ENCODE results near the gene DPP7. TPM values are rescaled to one million over a fixed set of nuclear protein-coding genes. Genes with fewer than 3 reads are reported as not detected.

Gene DPP7
- total and polyA plus RNA-seq, 2 experiments from 2014 or later: 144 to 204 TPM

GRCh38 chr9:137085920-137086530 is 28.5 kb downstream of the DPP7 start:
- Histone ChIP-seq H3K36me3 (peaks cover 3% of the 10 kb centered on the region), H3K27ac (peak overlapping the region; percentile 36), H3K27me3 (no peaks in the 10 kb centered on the region), H3K9me3 (ENCODE audit: low read depth) (no peaks in the 10 kb centered on the region), H3K4me3 (peak overlapping the region; percentile 66), H3K4me1 (ENCODE audit: low read depth) (peaks cover 4% of the 10 kb centered on the region)
- no peak for TF ChIP-seq CTCF (IDR thresholded peaks at IDR 0.05; ENCODE audit: low read depth, low read length)
- peak; percentile 36 to 37 for DNase-seq (ENCODE audit: low read depth in 1 of 2, low spot score in 1 of 2)

GRCh38 chr9:137084526-137084925 is 30.0 kb downstream of the DPP7 start:
- no peak for DNase-seq (ENCODE audit: low read depth in 1 of 2, low spot score in 1 of 2)
- no peak for TF ChIP-seq CTCF (IDR thresholded peaks at IDR 0.05; ENCODE audit: low read depth, low read length)
- no peaks in the 10 kb centered on the region for H3K36me3 ChIP-seq
- H3K4me1 ChIP-seq (ENCODE audit: low read depth): peaks cover 4% of the 10 kb centered on the region
- peaks cover 6% of the 10 kb centered on the region for H3K27me3 ChIP-seq
- no peaks in the 10 kb centered on the region for H3K9me3 ChIP-seq (ENCODE audit: low read depth)
- H3K27ac ChIP-seq: no peak overlapping the region
- no peak overlapping the region for H3K4me3 ChIP-seq

- H3K36me3 ChIP-seq: no peaks in the 10 kb centered on the region
- H3K4me1 ChIP-seq (ENCODE audit: low read depth): peaks cover 4% of the 10 kb centered on the region
- no peaks in the 10 kb centered on the region for H3K9me3 ChIP-seq (ENCODE audit: low read depth)
- no peak for TF ChIP-seq CTCF (IDR thresholded peaks at IDR 0.05; ENCODE audit: low read depth, low read length)
- no peak overlapping the region for H3K4me3 ChIP-seq
- peaks cover 16% of the 10 kb centered on the region for H3K27me3 ChIP-seq
- peak in 1 of 2 donors; percentile 94 for DNase-seq (ENCODE audit: low read depth in 1 of 2, low spot score in 1 of 2)
- H3K27ac ChIP-seq: no peak overlapping the region
Observed at GRCh38 chr9:137083394-137084004, 31.0 kb downstream of the DPP7 start.

- H3K4me1 ChIP-seq (ENCODE audit: low read depth): peaks cover 4% of the 10 kb centered on the region
- no peak for TF ChIP-seq CTCF (IDR thresholded peaks at IDR 0.05; ENCODE audit: low read depth, low read length)
- H3K27ac ChIP-seq: no peak overlapping the region
- H3K36me3 ChIP-seq: no peaks in the 10 kb centered on the region
- H3K9me3 ChIP-seq (ENCODE audit: low read depth): no peaks in the 10 kb centered on the region
- H3K4me3 ChIP-seq: no peak overlapping the region
- DNase-seq (ENCODE audit: low read depth in 1 of 2, low spot score in 1 of 2): no peak
- H3K27me3 ChIP-seq: peaks cover 22% of the 10 kb centered on the region
Observed at GRCh38 chr9:137082925-137083290, 31.6 kb downstream of the DPP7 start.

- H3K27ac ChIP-seq: no peak overlapping the region
- DNase-seq (ENCODE audit: low read depth in 1 of 2, low spot score in 1 of 2): no peak
- TF ChIP-seq CTCF (IDR thresholded peaks at IDR 0.05; ENCODE audit: low read depth, low read length): no peak
- no peaks in the 10 kb centered on the region for H3K4me1 ChIP-seq (ENCODE audit: low read depth)
- no peak overlapping the region for H3K4me3 ChIP-seq
- no peaks in the 10 kb centered on the region for H3K9me3 ChIP-seq (ENCODE audit: low read depth)
- H3K27me3 ChIP-seq: peaks cover 26% of the 10 kb centered on the region
- H3K36me3 ChIP-seq: no peaks in the 10 kb centered on the region
Observed at GRCh38 chr9:137082222-137082924, 32.2 kb downstream of the DPP7 start.

Data from cardiac muscle cell (in vitro differentiated cells and primary cell).